ENCODE measurements around the gene ATF7. TPM values are rescaled to one million over a fixed set of nuclear protein-coding genes. Genes with fewer than 3 reads are reported as not detected.

The ATF7 gene
- total and polyA plus RNA-seq, 10 donors = 6.5 to 52.8 (median 35.4) TPM

- intact Hi-C loops (cut with DNase I; ENCODE audit: low total_unique reads) = loop anchor here (5.0 to 10.0 kb wide), 2 partner anchors 54 to 156 kb away; partner anchors contain the start of gene PCBP2
- Histone ChIP-seq H3K4me3 (no peak overlapping the region), H3K27me3 (replicated peaks in 1 of 7) (no peaks in the 10 kb centered on the region), H3K9me3 (no peaks in the 10 kb centered on the region), H3K27ac (peak overlapping the region in 7 of 8 donors; percentile 29 to 74 (median 67)), H3K4me1 (peaks cover 6 to 19% (median 12%) of the 10 kb centered on the region in 6 donors), H3K36me3 (peaks cover 0 to 85% (median 59%) of the 10 kb centered on the region in 6 donors)
- 21 to 33% (median 22%) methylated on average over 7 of the region's 7 CpGs for WGBS, 5 donors
- peak; percentile 94 for DNase-seq
- TF ChIP-seq POLR2A (IDR thresholded peaks at IDR 0.05) = no peak
- peak in 2 of 3 donors; percentile 69 to 88 for TF ChIP-seq POLR2AphosphoS5 (IDR thresholded peaks at IDR 0.05)
- TF ChIP-seq, protein P1, sequence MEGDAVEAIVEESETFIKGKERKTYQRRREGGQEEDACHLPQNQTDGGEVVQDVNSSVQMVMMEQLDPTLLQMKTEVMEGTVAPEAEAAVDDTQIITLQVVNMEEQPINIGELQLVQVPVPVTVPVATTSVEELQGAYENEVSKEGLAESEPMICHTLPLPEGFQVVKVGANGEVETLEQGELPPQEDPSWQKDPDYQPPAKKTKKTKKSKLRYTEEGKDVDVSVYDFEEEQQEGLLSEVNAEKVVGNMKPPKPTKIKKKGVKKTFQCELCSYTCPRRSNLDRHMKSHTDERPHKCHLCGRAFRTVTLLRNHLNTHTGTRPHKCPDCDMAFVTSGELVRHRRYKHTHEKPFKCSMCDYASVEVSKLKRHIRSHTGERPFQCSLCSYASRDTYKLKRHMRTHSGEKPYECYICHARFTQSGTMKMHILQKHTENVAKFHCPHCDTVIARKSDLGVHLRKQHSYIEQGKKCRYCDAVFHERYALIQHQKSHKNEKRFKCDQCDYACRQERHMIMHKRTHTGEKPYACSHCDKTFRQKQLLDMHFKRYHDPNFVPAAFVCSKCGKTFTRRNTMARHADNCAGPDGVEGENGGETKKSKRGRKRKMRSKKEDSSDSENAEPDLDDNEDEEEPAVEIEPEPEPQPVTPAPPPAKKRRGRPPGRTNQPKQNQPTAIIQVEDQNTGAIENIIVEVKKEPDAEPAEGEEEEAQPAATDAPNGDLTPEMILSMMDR (IDR thresholded peaks at IDR 0.05 in 8 of 11, conservative IDR thresholded peaks at IDR 0.05 in 3 of 11) = peak; percentile 83 to 96 (median 92)
These were observed 117.5 kb downstream of the ATF7 start for GRCh38 chr12:53508534-53509170.

DNA sequence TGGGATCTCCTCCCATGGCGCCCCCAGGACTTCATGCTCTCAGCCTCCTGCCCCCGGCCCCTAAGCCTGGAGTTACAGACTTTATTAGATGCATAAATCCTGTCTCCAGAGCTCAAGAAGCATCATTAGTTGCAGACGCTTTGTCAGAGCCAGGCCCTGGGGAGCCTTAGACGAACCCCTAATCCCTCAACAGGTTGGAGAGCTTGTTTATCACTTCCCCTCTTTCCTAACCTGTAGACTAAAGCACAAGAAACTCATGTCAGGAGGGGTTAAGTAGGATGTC is 118.6 kb downstream of the ATF7 start:
- 85 to 92% (median 88%) methylated on average over 4 of the region's 4 CpGs for WGBS, 5 donors
- Histone ChIP-seq H3K9me3 (no peaks in the 10 kb centered on the region), H3K4me1 (peaks cover 6 to 27% (median 19%) of the 10 kb centered on the region in 6 donors), H3K4me3 (no peak overlapping the region), H3K27ac (no peak overlapping the region), H3K27me3 (replicated peaks in 1 of 7) (no peaks in the 10 kb centered on the region), H3K36me3 (peaks cover 0 to 83% (median 51%) of the 10 kb centered on the region in 6 donors)
- intact Hi-C loops (cut with DNase I; ENCODE audit: low total_unique reads) = loop anchor here (5.0 to 10.0 kb wide), 2 partner anchors 53 to 155 kb away; partner anchors contain the start of gene PCBP2
- DNase-seq = no peak
- TF ChIP-seq POLR2AphosphoS5 (IDR thresholded peaks at IDR 0.05) (no peak), POLR2A (IDR thresholded peaks at IDR 0.05) (no peak)
- TF ChIP-seq, protein P1 (IDR thresholded peaks at IDR 0.05 in 8 of 11, conservative IDR thresholded peaks at IDR 0.05 in 3 of 11) = no peak

GRCh38 chr12:53506881-53507602 is 119.1 kb downstream of the ATF7 start, which contains the start of gene NPFF:
TSS of gene NPFF (minus strand) at chr12:53507484. CDS start at chr12:53507474, 10 bp downstream.
- Histone ChIP-seq H3K27me3 (replicated peaks in 1 of 7) (no peaks in the 10 kb centered on the region), H3K4me3 (no peak within 1 kb of the TSS), H3K36me3 (peaks cover 0 to 78% (median 46%) of the 10 kb centered on the region in 6 donors), H3K4me1 (peaks cover 9 to 32% (median 24%) of the 10 kb centered on the region in 6 donors), H3K27ac (peak within 1 kb of the TSS in 1 of 8 donors; percentile 74), H3K9me3 (no peaks in the 10 kb centered on the region)
- TF ChIP-seq, protein P1 (IDR thresholded peaks at IDR 0.05 in 8 of 11, conservative IDR thresholded peaks at IDR 0.05 in 3 of 11) = no peak
- TF ChIP-seq POLR2AphosphoS5 (IDR thresholded peaks at IDR 0.05) (no peak), POLR2A (IDR thresholded peaks at IDR 0.05) (no peak)
- intact Hi-C loops (cut with DNase I; ENCODE audit: low total_unique reads) = loop anchor here (5.0 to 10.0 kb wide), 2 partner anchors 52 to 155 kb away; partner anchors contain the start of gene PCBP2
- DNase-seq = no peak
- WGBS, 5 donors = 89 to 96% (median 90%) methylated on average over 7 to 9 of the region's 9 CpGs

- no peak for DNase-seq
- H3K9me3 ChIP-seq = no peaks in the 10 kb centered on the region
- H3K36me3 ChIP-seq = peaks cover 0 to 72% (median 40%) of the 10 kb centered on the region in 6 donors
- WGBS, 5 donors = 54 to 72% (median 65%) methylated on average over 2 of the region's 2 CpGs
- intact Hi-C loops (cut with DNase I; ENCODE audit: low total_unique reads) = loop anchor here (5.0 to 10.0 kb wide), 2 partner anchors 52 to 154 kb away; partner anchors contain the start of gene PCBP2
- TF ChIP-seq POLR2AphosphoS5 (IDR thresholded peaks at IDR 0.05) (no peak), POLR2A (IDR thresholded peaks at IDR 0.05) (no peak)
- TF ChIP-seq, protein P1 (IDR thresholded peaks at IDR 0.05 in 8 of 11, conservative IDR thresholded peaks at IDR 0.05 in 3 of 11) = no peak
- no peak overlapping the region for H3K4me3 ChIP-seq
- H3K27ac ChIP-seq = no peak overlapping the region
- no peaks in the 10 kb centered on the region for H3K27me3 ChIP-seq (replicated peaks in 1 of 7)
- peaks cover 13 to 39% (median 30%) of the 10 kb centered on the region in 6 donors for H3K4me1 ChIP-seq
These were observed 119.8 kb downstream of the ATF7 start for GRCh38 chr12:53506450-53506785.

Data from spleen (tissue), 11 donors.